Measurements from ENCODE around the gene PLD3. TPM values are rescaled to one million over a fixed set of nuclear protein-coding genes. Genes with fewer than 3 reads are reported as not detected.
"Not testable (repeated sequence)": the region's sequence is repeated elsewhere in the genome, so short reads cannot be mapped to it uniquely, and the experiment has no call there.

The PLD3 gene
- total RNA-seq, 1 donor from 2014 or later: 1,227 TPM

- Mint-ChIP-seq H3K36me3 (ENCODE audit: unreplicated experiment) (no peaks in the 10 kb centered on the region), H3K9me3 (ENCODE audit: unreplicated experiment) (peaks cover 18% of the 10 kb centered on the region), H3K27me3 (ENCODE audit: unreplicated experiment) (peaks cover 16% of the 10 kb centered on the region), H3K4me3 (ENCODE audit: unreplicated experiment) (peak overlapping the region; percentile 85), H3K27ac (ENCODE audit: unreplicated experiment) (peak overlapping the region; percentile 95), H3K4me1 (ENCODE audit: low read depth, unreplicated experiment) (peaks cover 25% of the 10 kb centered on the region)
- TF ChIP-seq, protein P1, sequence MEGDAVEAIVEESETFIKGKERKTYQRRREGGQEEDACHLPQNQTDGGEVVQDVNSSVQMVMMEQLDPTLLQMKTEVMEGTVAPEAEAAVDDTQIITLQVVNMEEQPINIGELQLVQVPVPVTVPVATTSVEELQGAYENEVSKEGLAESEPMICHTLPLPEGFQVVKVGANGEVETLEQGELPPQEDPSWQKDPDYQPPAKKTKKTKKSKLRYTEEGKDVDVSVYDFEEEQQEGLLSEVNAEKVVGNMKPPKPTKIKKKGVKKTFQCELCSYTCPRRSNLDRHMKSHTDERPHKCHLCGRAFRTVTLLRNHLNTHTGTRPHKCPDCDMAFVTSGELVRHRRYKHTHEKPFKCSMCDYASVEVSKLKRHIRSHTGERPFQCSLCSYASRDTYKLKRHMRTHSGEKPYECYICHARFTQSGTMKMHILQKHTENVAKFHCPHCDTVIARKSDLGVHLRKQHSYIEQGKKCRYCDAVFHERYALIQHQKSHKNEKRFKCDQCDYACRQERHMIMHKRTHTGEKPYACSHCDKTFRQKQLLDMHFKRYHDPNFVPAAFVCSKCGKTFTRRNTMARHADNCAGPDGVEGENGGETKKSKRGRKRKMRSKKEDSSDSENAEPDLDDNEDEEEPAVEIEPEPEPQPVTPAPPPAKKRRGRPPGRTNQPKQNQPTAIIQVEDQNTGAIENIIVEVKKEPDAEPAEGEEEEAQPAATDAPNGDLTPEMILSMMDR (IDR thresholded peaks at IDR 0.05; ENCODE audit: partially characterized antibody, unreplicated experiment): no peak
- peak; percentile 92 for DNase-seq
Observed at GRCh38 chr19:40365613-40366401, 17.3 kb downstream of the PLD3 start.

- H3K4me1 Mint-ChIP-seq (ENCODE audit: low read depth, unreplicated experiment): peaks cover 25% of the 10 kb centered on the region
- peaks cover 18% of the 10 kb centered on the region for H3K9me3 Mint-ChIP-seq (ENCODE audit: unreplicated experiment)
- DNase-seq: peak; percentile 83
- H3K27ac Mint-ChIP-seq (ENCODE audit: unreplicated experiment): peak overlapping the region; percentile 95
- H3K4me3 Mint-ChIP-seq (ENCODE audit: unreplicated experiment): peak overlapping the region; percentile 85
- TF ChIP-seq, protein P1 (IDR thresholded peaks at IDR 0.05; ENCODE audit: partially characterized antibody, unreplicated experiment): no peak
- peaks cover 16% of the 10 kb centered on the region for H3K27me3 Mint-ChIP-seq (ENCODE audit: unreplicated experiment)
- no peaks in the 10 kb centered on the region for H3K36me3 Mint-ChIP-seq (ENCODE audit: unreplicated experiment)
Observed at GRCh38 chr19:40366697-40367561, 18.4 kb downstream of the PLD3 start.

- Mint-ChIP-seq H3K9me3 (ENCODE audit: unreplicated experiment) (peaks cover 18% of the 10 kb centered on the region), H3K4me1 (ENCODE audit: low read depth, unreplicated experiment) (peaks cover 21% of the 10 kb centered on the region), H3K27me3 (ENCODE audit: unreplicated experiment) (peaks cover 18% of the 10 kb centered on the region), H3K27ac (ENCODE audit: unreplicated experiment) (peak overlapping the region; percentile 95), H3K4me3 (ENCODE audit: unreplicated experiment) (peak overlapping the region; percentile 85), H3K36me3 (ENCODE audit: unreplicated experiment) (no peaks in the 10 kb centered on the region)
- TF ChIP-seq, protein P1 (IDR thresholded peaks at IDR 0.05; ENCODE audit: partially characterized antibody, unreplicated experiment): no peak
- DNase-seq: peak; percentile 70
Observed at GRCh38 chr19:40367577-40368434, 19.3 kb downstream of the PLD3 start.

DNA sequence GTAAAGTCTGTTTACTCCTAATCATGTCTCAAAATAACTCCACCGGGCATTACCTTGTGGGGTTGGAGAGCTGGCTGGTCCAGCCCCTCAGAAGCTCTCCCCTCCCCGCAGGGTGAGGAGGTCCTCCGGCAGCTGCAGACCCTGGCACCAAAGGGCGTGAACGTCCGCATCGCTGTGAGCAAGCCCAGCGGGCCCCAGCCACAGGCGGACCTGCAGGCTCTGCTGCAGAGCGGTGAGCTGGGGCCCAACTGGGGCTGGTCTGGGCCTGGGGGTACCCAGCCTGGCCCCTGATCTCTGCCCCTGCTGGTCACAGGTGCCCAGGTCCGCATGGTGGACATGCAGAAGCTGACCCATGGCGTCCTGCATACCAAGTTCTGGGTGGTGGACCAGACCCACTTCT, 21.3 kb downstream of the PLD3 start:
- Mint-ChIP-seq H3K9me3 (ENCODE audit: unreplicated experiment) (peaks cover 21% of the 10 kb centered on the region), H3K27me3 (ENCODE audit: unreplicated experiment) (peaks cover 22% of the 10 kb centered on the region), H3K36me3 (ENCODE audit: unreplicated experiment) (no peaks in the 10 kb centered on the region), H3K27ac (ENCODE audit: unreplicated experiment) (peak overlapping the region; percentile 59), H3K4me3 (ENCODE audit: unreplicated experiment) (peak overlapping the region; percentile 69), H3K4me1 (ENCODE audit: low read depth, unreplicated experiment) (peaks cover 23% of the 10 kb centered on the region)
- DNase-seq: no peak
- TF ChIP-seq, protein P1 (IDR thresholded peaks at IDR 0.05; ENCODE audit: partially characterized antibody, unreplicated experiment): no peak

GRCh38 chr19:40370253-40370652, 21.8 kb downstream of the PLD3 start:
- DNase-seq; H3K36me3 Mint-ChIP-seq (ENCODE audit: unreplicated experiment): not testable (repeated sequence)
- Mint-ChIP-seq H3K9me3 (ENCODE audit: unreplicated experiment) (peaks cover 21% of the 10 kb centered on the region), H3K27me3 (ENCODE audit: unreplicated experiment) (peaks cover 25% of the 10 kb centered on the region), H3K27ac (ENCODE audit: unreplicated experiment) (peak overlapping the region; percentile 59), H3K4me1 (ENCODE audit: low read depth, unreplicated experiment) (peaks cover 20% of the 10 kb centered on the region), H3K4me3 (ENCODE audit: unreplicated experiment) (peak overlapping the region; percentile 69)
